Esophagus squamous epithelium (tissue), 5 donors: ENCODE results near the gene GNAL. TPM values are rescaled to one million over a fixed set of nuclear protein-coding genes. Genes with fewer than 3 reads are reported as not detected.
A peak's percentile ranks its signal among the peaks of the same experiment; 100 is the strongest.

Source experiments
- DNase-seq: peaks from one replicate; lab custom pipeline; 2025; lab: John Stamatoyannopoulos, UW
- H3K27ac ChIP-seq, 4 donors: fragments of 200-600 bp; sonication (generic); one replicate each; pipeline ENCODE4 v1.5.1; 2016 to 2019; ENCODE audit warnings: mild to moderate bottlenecking in 1 of 4
- H3K27me3 ChIP-seq, 4 donors: fragments of 200-600 bp; sonication (generic); 1 replicate in 3 of 4; 2 replicates in 1 of 4; pipeline versions ENCODE4 v1.5.1 to v1.6.0; 2017 to 2021; ENCODE audit warnings: antibody characterized with exemption in 1 of 4
- H3K36me3 ChIP-seq, 3 donors: fragments of 200-600 bp; sonication (generic); one replicate each; pipeline ENCODE4 v1.5.1; 2016 to 2019
- H3K4me1 ChIP-seq, 3 donors: fragments of 200-600 bp; sonication (generic); one replicate each; pipeline ENCODE4 v1.5.1; 2017 to 2019
- H3K4me3 ChIP-seq, 4 donors: fragments of 200-600 bp; sonication (generic); 1 replicate in 3 of 4; 2 replicates in 1 of 4; pipeline ENCODE4 v1.5.1; 2016 to 2019; ENCODE audit warnings: mild to moderate bottlenecking in 2 of 4, moderate library complexity in 1 of 4
- H3K9me3 ChIP-seq, 3 donors: fragments of 200-600 bp; sonication (generic); one replicate each; pipeline ENCODE4 v1.5.1; 2016 to 2019
- POLR2A ChIP-seq, 4 donors: fragments of 450-650 bp; IDR thresholded peaks; one replicate each; pipeline ENCODE4 v1.6.1; 2017; ENCODE audit warnings: antibody characterized with exemption in 4 of 4, mild to moderate bottlenecking in 4 of 4, moderate library complexity in 3 of 4
- WGBS, 2 donors: methylation state at CpG; one replicate each; pipeline ENCODE4 v1.1.5; 2018; 5-methylcytosine and 5-hydroxymethylcytosine counted together
- intact Hi-C: fragments of 100-400 bp; cut with DNase I; formaldehyde crosslinking; loops from one replicate; pipeline ENCODE4 v1.15.0; 2022
- total RNA-seq, 4 donors: library from RNA; depleted of rRNA; stranded (reverse); fragments of >200 nt; gene quantifications; one replicate each; pipeline ENCODE4 v1.1.0, GENCODE V29; 2016
- TF ChIP-seq, protein P1 (sequence below), 6 experiments: fragments of 450-650 bp in 4 of 6; fragments of 200-600 bp in 2 of 6; sonication (generic) in 2 of 6; IDR thresholded peaks; one replicate each; pipeline ENCODE4 v1.5.1; 2016 to 2019; ENCODE audit warnings: antibody characterized with exemption in 6 of 6, mild to moderate bottlenecking in 4 of 6, moderate library complexity in 4 of 6
- donor health status: DM: yes; HTN: yes; CAD: no.

Gene GNAL
- total RNA-seq, 4 donors from 2014 or later: 2.4 to 23.4 (median 7.0) TPM

DNA sequence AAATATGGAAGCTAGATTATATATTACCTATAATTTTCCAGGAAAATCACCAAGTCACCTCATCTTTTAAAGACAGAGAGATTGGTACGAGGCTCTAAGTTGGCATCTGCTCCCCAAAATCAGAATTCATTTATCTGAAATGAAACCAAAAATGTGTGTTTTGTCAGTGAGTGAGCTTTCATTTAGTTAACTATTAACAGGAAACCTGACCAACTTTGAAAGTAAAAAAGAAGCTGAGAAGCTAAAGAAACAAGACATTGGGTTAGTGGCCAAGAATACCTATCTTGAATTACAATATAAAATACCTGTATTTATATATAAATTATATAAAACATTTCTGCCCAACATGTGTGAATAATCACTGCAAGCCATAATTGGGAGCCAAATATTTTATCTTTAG is 217.1 kb downstream of the GNAL start:
- Histone ChIP-seq H3K4me3 (no peak overlapping the region), H3K27ac (no peak overlapping the region), H3K27me3 (no peaks in the 10 kb centered on the region), H3K36me3 (peaks cover 0 to 43% (median 0%) of the 10 kb centered on the region in 3 donors), H3K4me1 (peaks cover 9 to 25% (median 12%) of the 10 kb centered on the region in 3 donors), H3K9me3 (no peaks in the 10 kb centered on the region)
- intact Hi-C loops: no loop called here
- WGBS, 2 donors: 88 to 95% methylated on average over 1 of the region's 1 CpG
- no peak for DNase-seq
- TF ChIP-seq, protein P1, sequence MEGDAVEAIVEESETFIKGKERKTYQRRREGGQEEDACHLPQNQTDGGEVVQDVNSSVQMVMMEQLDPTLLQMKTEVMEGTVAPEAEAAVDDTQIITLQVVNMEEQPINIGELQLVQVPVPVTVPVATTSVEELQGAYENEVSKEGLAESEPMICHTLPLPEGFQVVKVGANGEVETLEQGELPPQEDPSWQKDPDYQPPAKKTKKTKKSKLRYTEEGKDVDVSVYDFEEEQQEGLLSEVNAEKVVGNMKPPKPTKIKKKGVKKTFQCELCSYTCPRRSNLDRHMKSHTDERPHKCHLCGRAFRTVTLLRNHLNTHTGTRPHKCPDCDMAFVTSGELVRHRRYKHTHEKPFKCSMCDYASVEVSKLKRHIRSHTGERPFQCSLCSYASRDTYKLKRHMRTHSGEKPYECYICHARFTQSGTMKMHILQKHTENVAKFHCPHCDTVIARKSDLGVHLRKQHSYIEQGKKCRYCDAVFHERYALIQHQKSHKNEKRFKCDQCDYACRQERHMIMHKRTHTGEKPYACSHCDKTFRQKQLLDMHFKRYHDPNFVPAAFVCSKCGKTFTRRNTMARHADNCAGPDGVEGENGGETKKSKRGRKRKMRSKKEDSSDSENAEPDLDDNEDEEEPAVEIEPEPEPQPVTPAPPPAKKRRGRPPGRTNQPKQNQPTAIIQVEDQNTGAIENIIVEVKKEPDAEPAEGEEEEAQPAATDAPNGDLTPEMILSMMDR (IDR thresholded peaks at IDR 0.05): no peak
- TF ChIP-seq POLR2A (IDR thresholded peaks at IDR 0.05): no peak

GRCh38 chr18:11906926-11907874 is 218.1 kb downstream of the GNAL start:
- Histone ChIP-seq H3K36me3 (peaks cover 0 to 33% (median 0%) of the 10 kb centered on the region in 3 donors), H3K4me3 (peak overlapping the region; percentile 81 to 93 (median 88)), H3K4me1 (peaks cover 9 to 25% (median 12%) of the 10 kb centered on the region in 3 donors), H3K9me3 (no peaks in the 10 kb centered on the region), H3K27me3 (no peaks in the 10 kb centered on the region), H3K27ac (peak overlapping the region; percentile 97 to 100 (median 100))
- WGBS, 2 donors: 59 to 61% methylated on average over 20 of the region's 20 CpGs
- DNase-seq: no peak
- TF ChIP-seq, protein P1 (IDR thresholded peaks at IDR 0.05): no peak
- TF ChIP-seq POLR2A (IDR thresholded peaks at IDR 0.05): no peak
- intact Hi-C loops: no loop called here

- peak within 1 kb of the TSS; percentile 97 to 100 (median 100) for H3K27ac ChIP-seq
- 0% methylated on average over 3 to 20 of the region's 106 CpGs for WGBS, 2 donors
- DNase-seq: peak; percentile 46
- H3K4me1 ChIP-seq: peaks cover 9 to 25% (median 12%) of the 10 kb centered on the region in 3 donors
- TF ChIP-seq, protein P1 (IDR thresholded peaks at IDR 0.05): peak in 2 of 6 experiments; percentile 3
- peak in 3 of 4 donors; percentile 66 to 96 (median 94) for TF ChIP-seq POLR2A (IDR thresholded peaks at IDR 0.05)
- intact Hi-C loops: no loop called here
- H3K9me3 ChIP-seq: no peaks in the 10 kb centered on the region
- peaks cover 0 to 21% (median 0%) of the 10 kb centered on the region in 3 donors for H3K36me3 ChIP-seq
- peak within 1 kb of the TSS; percentile 81 to 93 (median 88) for H3K4me3 ChIP-seq
- H3K27me3 ChIP-seq: no peaks in the 10 kb centered on the region
These were observed 219.4 kb downstream of the GNAL start, which contains the start of gene MPPE1 for GRCh38 chr18:11908182-11909060. Gene MPPE1, minus strand, starts transcription at chr18:11908317. Its CDS starts 11,053 bp downstream, at chr18:11897264.

DNA sequence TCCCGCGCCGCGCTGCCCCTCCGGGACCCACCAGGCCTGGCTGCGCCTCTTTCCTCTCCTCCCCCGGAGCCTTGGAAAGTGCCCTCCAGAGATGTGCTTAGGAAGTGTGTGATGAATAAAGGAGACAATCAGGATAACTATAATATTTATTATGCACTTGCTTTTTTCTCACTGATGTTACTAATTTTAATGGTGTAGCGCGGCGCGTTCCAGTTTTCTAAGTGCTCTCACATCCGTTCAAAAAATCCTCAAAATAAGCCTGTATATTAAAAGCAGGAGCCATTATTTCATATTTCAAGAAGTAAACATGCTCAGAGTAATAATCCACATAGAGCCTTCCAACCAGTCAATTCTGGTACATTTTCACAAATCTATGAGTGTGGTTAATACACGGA is 220.0 kb downstream of the GNAL start:
- intact Hi-C loops: no loop called here
- peaks cover 9 to 25% (median 12%) of the 10 kb centered on the region in 3 donors for H3K4me1 ChIP-seq
- no peak for DNase-seq
- WGBS, 2 donors: 1 to 3% methylated on average over 13 of the region's 13 CpGs
- peak overlapping the region; percentile 97 to 100 (median 100) for H3K27ac ChIP-seq
- TF ChIP-seq POLR2A (IDR thresholded peaks at IDR 0.05): no peak
- TF ChIP-seq, protein P1 (IDR thresholded peaks at IDR 0.05): no peak
- no peaks in the 10 kb centered on the region for H3K27me3 ChIP-seq
- no peaks in the 10 kb centered on the region for H3K9me3 ChIP-seq
- H3K4me3 ChIP-seq: peak overlapping the region; percentile 81 to 93 (median 88)
- H3K36me3 ChIP-seq: peaks cover 0 to 17% (median 0%) of the 10 kb centered on the region in 3 donors
